SK-N-SH (cell line): ENCODE measurements around the gene KANK4. TPM values are rescaled to one million over a fixed set of nuclear protein-coding genes. Genes with fewer than 3 reads are reported as not detected.

ENCODE experiments used
- CTCF ChIA-PET: fragments of 300-600, 350-600 bp; formaldehyde crosslinking; extraction: SDS; loops from one replicate; lab custom pipeline; 2021; lab: Yijun Ruan, JAX
- POLR2A ChIA-PET: fragments of 350-600 bp; sonication (Branson Sonifier 250); formaldehyde crosslinking; extraction: SDS; loops from one replicate; lab custom pipeline; 2020; ENCODE audit warnings: antibody characterized with exemption, inconsistent platforms; lab: Yijun Ruan, JAX
- DNase-seq: peaks from one replicate; pipeline ENCODE4 v3.0.0; 2012
- H2AFZ ChIP-seq: fragments of 200-600 bp; sonication (generic); 2 replicates; pipeline ENCODE4 v1.8.1; 2016; ENCODE audit warnings: antibody characterized with exemption, mild to moderate bottlenecking, low read depth
- H3F3A ChIP-seq: fragments of 200-600 bp; sonication (generic); replicated peaks from 2 replicates; pipeline ENCODE3; 2016; ENCODE audit warnings: antibody characterized with exemption, mild to moderate bottlenecking; ENCODE audit not compliant: insufficient read depth
- H3K27ac ChIP-seq, 2 experiments: fragments of 200-500 bp in 1 of 2; fragments of 200-600 bp in 1 of 2; sonication (Bioruptor generic) in 1 of 2; sonication (generic), shearing (Covaris generic) in 1 of 2; 2 replicates each; pipeline versions ENCODE4 v1.5.1 to v1.6.1; 2014 to 2016; ENCODE audit warnings: low read depth in 2 of 2, inconsistent platforms in 1 of 2, low read length in 1 of 2, mild to moderate bottlenecking in 1 of 2, mixed read lengths in 1 of 2
- H3K27me3 ChIP-seq: fragments of 200-600 bp; sonication (generic), shearing (Covaris generic); 2 replicates; pipeline ENCODE4 v1.6.1; 2016; ENCODE audit warnings: mixed run types; ENCODE audit not compliant: insufficient read depth
- H3K36me3 ChIP-seq, 2 experiments: fragments of 200-500 bp in 1 of 2; fragments of 200-600 bp in 1 of 2; sonication (Bioruptor generic) in 1 of 2; sonication (generic) in 1 of 2; replicated peaks in 1 of 2; 2 replicates each; pipeline versions ENCODE3 to v1.5.1; 2014 to 2016; ENCODE audit warnings: low read length in 1 of 2, mild to moderate bottlenecking in 1 of 2; ENCODE audit not compliant: insufficient read depth in 2 of 2, control insufficient read depth in 1 of 2
- H3K4me1 ChIP-seq, 2 experiments: fragments of 200-500 bp in 1 of 2; fragments of 200-600 bp in 1 of 2; sonication (Bioruptor generic) in 1 of 2; sonication (generic), shearing (Covaris generic) in 1 of 2; 2 replicates each; pipeline versions ENCODE4 v1.5.1 to v1.6.1; 2014 to 2016; ENCODE audit warnings: low read depth in 1 of 2, low read length in 1 of 2, mixed run types in 1 of 2; ENCODE audit not compliant: insufficient read depth in 2 of 2, control insufficient read depth in 1 of 2
- H3K4me2 ChIP-seq: fragments of 200-600 bp; sonication (generic), shearing (Covaris generic); 2 replicates; pipeline ENCODE4 v1.6.1; 2017; ENCODE audit warnings: mixed run types
- H3K4me3 ChIP-seq, 2 experiments: fragments of 200-500 bp in 1 of 2; fragments of 200-600 bp in 1 of 2; sonication (Bioruptor generic) in 1 of 2; sonication (generic), shearing (Covaris generic) in 1 of 2; 2 replicates each; pipeline versions ENCODE4 v1.5.1 to v1.8.1; 2014 to 2016; ENCODE audit warnings: low read depth in 2 of 2, inconsistent platforms in 1 of 2, low read length in 1 of 2, mild to moderate bottlenecking in 1 of 2, mixed read lengths in 1 of 2, moderate library complexity in 1 of 2
- H3K79me2 ChIP-seq: fragments of 200-600 bp; sonication (generic); 2 replicates; pipeline ENCODE4 v1.8.1; 2017; ENCODE audit warnings: mild to moderate bottlenecking; ENCODE audit not compliant: insufficient read depth
- H3K9ac ChIP-seq: fragments of 200-600 bp; sonication (generic); 2 replicates; pipeline ENCODE4 v1.6.1; 2017; ENCODE audit warnings: mixed run types
- H3K9me2 ChIP-seq: fragments of 200-600 bp; sonication (generic); 2 replicates; pipeline ENCODE4 v1.6.1; 2017; ENCODE audit warnings: mixed run types
- H3K9me3 ChIP-seq: fragments of 200-600 bp; sonication (generic); 2 replicates; pipeline ENCODE4 v1.6.1; 2017; ENCODE audit warnings: mixed run types, mild to moderate bottlenecking, moderate library complexity
- H4K20me1 ChIP-seq: fragments of 200-600 bp; sonication (generic); 2 replicates; pipeline ENCODE4 v1.6.1; 2017; ENCODE audit warnings: mild to moderate bottlenecking, mixed run types; ENCODE audit not compliant: insufficient read depth
- CTCF ChIP-seq: fragments of 200-600 bp; sonication (generic); IDR thresholded peaks from 2 replicates; pipeline ENCODE4 v1.6.1; 2017; ENCODE audit warnings: antibody characterized with exemption, mild to moderate bottlenecking, moderate library complexity
- EP300 ChIP-seq, 2 experiments: IDR thresholded peaks; 2 replicates each; pipeline versions ENCODE4 v1.4.0 to v1.6.1; 2012; ENCODE audit warnings: borderline replicate concordance in 1 of 2, low read depth in 1 of 2, low read length in 1 of 2
- FOXJ3 ChIP-seq: sonication (generic); formaldehyde crosslinking; IDR thresholded peaks from 2 replicates; pipeline ENCODE4 v1.5.1; 2020; ENCODE audit warnings: mild to moderate bottlenecking, missing genetic modification reagents
- IRF3 ChIP-seq: fragments of 150-350 bp; IDR thresholded peaks from 2 replicates; pipeline ENCODE4 v1.6.1; 2016; ENCODE audit warnings: mild to moderate bottlenecking, low read depth, low read length
- PBX3 ChIP-seq: IDR thresholded peaks from 2 replicates; pipeline ENCODE4; 2012
- TAF1 ChIP-seq: IDR thresholded peaks from 2 replicates; pipeline ENCODE4 v1.6.1; 2012; ENCODE audit warnings: low read depth, mild to moderate bottlenecking, low read length, moderate library complexity, borderline replicate concordance
- TEAD4 ChIP-seq: IDR thresholded peaks from 2 replicates; pipeline ENCODE4 v1.4.0; 2012; ENCODE audit warnings: mild to moderate bottlenecking, borderline replicate concordance; ENCODE audit not compliant: insufficient read depth
- USF1 ChIP-seq: IDR thresholded peaks from 2 replicates; pipeline ENCODE4 v1.4.0; 2012; ENCODE audit warnings: low read depth, borderline replicate concordance
- WGBS: methylation state at CpG from one replicate; pipeline ENCODE4 v1.1.6; 2017; ENCODE audit warnings: low lambda C conversion rate; 5-methylcytosine and 5-hydroxymethylcytosine counted together
- polyA plus RNA-seq, 3 experiments: library from polyadenylated mRNA; depleted of rRNA; stranded (reverse); fragments of >200 nt; gene quantifications; 2 replicates each; pipeline ENCODE4 v1.2.3, GENCODE V29; 2012
- TF ChIP-seq, protein P1 (sequence below): IDR thresholded peaks from 2 replicates; pipeline ENCODE4 v1.4.0; 2012; ENCODE audit warnings: low read depth, borderline replicate concordance

The KANK4 gene
- polyA plus RNA-seq, 1 of the 3 experiments (the other 2 are of a cell fraction): not detected

DNA sequence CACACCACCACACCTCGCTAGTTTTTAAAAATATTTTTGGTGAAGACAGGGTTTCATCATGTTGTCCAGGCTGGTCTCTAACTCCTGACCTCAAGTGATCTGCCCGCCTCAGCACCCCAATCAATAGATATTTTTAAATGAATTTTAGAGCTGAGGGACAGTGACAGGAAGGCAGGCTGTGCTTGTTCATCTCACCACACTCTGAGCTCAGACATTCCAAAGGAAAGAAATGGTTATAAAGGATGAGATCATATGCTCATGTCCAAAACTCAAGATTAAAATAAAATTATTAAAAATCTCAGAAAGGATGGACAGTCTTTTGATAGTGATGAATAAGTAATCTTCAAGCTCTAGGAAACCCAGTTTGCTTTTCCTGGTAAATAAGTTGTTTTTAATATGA, 83.7 kb downstream of the KANK4 start:
- Histone ChIP-seq H3K4me3 (no peak overlapping the region), H3K27me3 (no peaks in the 10 kb centered on the region), H3K9me3 (no peaks in the 10 kb centered on the region), H3K4me2 (no peak overlapping the region), H3F3A (no peaks in the 10 kb centered on the region), H3K4me1 (peaks cover 0 to 3% of the 10 kb centered on the region in 2 experiments; a peak in 1 of 4 replicates), H4K20me1 (no peaks in the 10 kb centered on the region), H3K9me2 (no peaks in the 10 kb centered on the region), H3K79me2 (no peaks in the 10 kb centered on the region), H3K27ac (no peak overlapping the region), H2AFZ (no peak overlapping the region), H3K9ac (no peak overlapping the region), H3K36me3 (no peaks in the 10 kb centered on the region)
- no peak for TF ChIP-seq TAF1
- no peak for TF ChIP-seq IRF3
- no peak for TF ChIP-seq TEAD4
- TF ChIP-seq PBX3: no peak
- no peak for TF ChIP-seq CTCF
- TF ChIP-seq EP300 (IDR thresholded peaks at IDR 0.05; ENCODE audit: borderline replicate concordance in 1 of 2, low read depth in 1 of 2, low read length in 1 of 2): no peak
- DNase-seq: no peak
- ChIA-PET POLR2A (interaction anchor here (0.6 kb wide), 1 partner anchor 19 kb away, joined by 6 read pairs; no protein-coding TSS in a partner anchor), CTCF (no interaction called here)
- WGBS: 72% methylated on average over 2 of the region's 2 CpGs

GRCh38 chr1:62234688-62235087, 84.5 kb downstream of the KANK4 start:
- H2AFZ ChIP-seq: no peak overlapping the region
- H4K20me1 ChIP-seq: no peaks in the 10 kb centered on the region
- no peak overlapping the region for H3K4me3 ChIP-seq
- H3F3A ChIP-seq: no peaks in the 10 kb centered on the region
- H3K4me2 ChIP-seq: no peak overlapping the region
- WGBS: 79% methylated on average over 5 of the region's 6 CpGs
- H3K36me3 ChIP-seq: no peaks in the 10 kb centered on the region
- no peaks in the 10 kb centered on the region for H3K9me3 ChIP-seq
- H3K4me1 ChIP-seq: peaks cover 0 to 8% of the 10 kb centered on the region in 2 experiments; a peak in 1 of 4 replicates
- no peak overlapping the region for H3K27ac ChIP-seq
- ChIA-PET POLR2A (no interaction called here), CTCF (no interaction called here)
- no peaks in the 10 kb centered on the region for H3K79me2 ChIP-seq
- no peak for TF ChIP-seq FOXJ3 (CRISPR knock-in tag)
- TF ChIP-seq, protein P1, sequence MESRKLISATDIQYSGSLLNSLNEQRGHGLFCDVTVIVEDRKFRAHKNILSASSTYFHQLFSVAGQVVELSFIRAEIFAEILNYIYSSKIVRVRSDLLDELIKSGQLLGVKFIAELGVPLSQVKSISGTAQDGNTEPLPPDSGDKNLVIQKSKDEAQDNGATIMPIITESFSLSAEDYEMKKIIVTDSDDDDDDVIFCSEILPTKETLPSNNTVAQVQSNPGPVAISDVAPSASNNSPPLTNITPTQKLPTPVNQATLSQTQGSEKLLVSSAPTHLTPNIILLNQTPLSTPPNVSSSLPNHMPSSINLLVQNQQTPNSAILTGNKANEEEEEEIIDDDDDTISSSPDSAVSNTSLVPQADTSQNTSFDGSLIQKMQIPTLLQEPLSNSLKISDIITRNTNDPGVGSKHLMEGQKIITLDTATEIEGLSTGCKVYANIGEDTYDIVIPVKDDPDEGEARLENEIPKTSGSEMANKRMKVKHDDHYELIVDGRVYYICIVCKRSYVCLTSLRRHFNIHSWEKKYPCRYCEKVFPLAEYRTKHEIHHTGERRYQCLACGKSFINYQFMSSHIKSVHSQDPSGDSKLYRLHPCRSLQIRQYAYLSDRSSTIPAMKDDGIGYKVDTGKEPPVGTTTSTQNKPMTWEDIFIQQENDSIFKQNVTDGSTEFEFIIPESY: no peak
- no peak for TF ChIP-seq EP300 (IDR thresholded peaks at IDR 0.05; ENCODE audit: borderline replicate concordance in 1 of 2, low read depth in 1 of 2, low read length in 1 of 2)
- TF ChIP-seq TAF1: no peak
- TF ChIP-seq USF1: no peak
- H3K9ac ChIP-seq: no peak overlapping the region
- DNase-seq: no peak
- no peaks in the 10 kb centered on the region for H3K27me3 ChIP-seq
- H3K9me2 ChIP-seq: no peaks in the 10 kb centered on the region
